Progenitor cell of endocrine pancreas (in vitro differentiated cells): ENCODE data around the gene TMEFF1. TPM values are rescaled to one million over a fixed set of nuclear protein-coding genes. Genes with fewer than 3 reads are reported as not detected.

Experiments used
- DNase-seq: peaks from one replicate; pipeline ENCODE4 v3.0.0; 2021; ENCODE audit warnings: low spot score; ENCODE audit not compliant: unreplicated experiment
- H3K27ac Mint-ChIP-seq: 2 replicates; pipeline ENCODE4 v1.8.0; 2021; ENCODE audit warnings: mild to moderate bottlenecking, moderate library complexity, mixed read lengths
- H3K27me3 Mint-ChIP-seq: 2 replicates; pipeline ENCODE4 v1.8.0; 2021; ENCODE audit warnings: mixed read lengths
- H3K36me3 Mint-ChIP-seq: 2 replicates; pipeline ENCODE4 v1.8.0; 2022; ENCODE audit warnings: mixed read lengths; ENCODE audit not compliant: insufficient read depth
- H3K4me1 Mint-ChIP-seq: 2 replicates; pipeline ENCODE4 v1.8.0; 2021; ENCODE audit warnings: low read depth, mixed read lengths
- H3K4me3 Mint-ChIP-seq: 2 replicates; pipeline ENCODE4 v1.8.0; 2021; ENCODE audit warnings: low read depth, mild to moderate bottlenecking, moderate library complexity, mixed read lengths
- H3K9me3 Mint-ChIP-seq: 2 replicates; pipeline ENCODE4 v1.8.0; 2021; ENCODE audit warnings: low read depth, mixed read lengths
- CTCF ChIP-seq: fragments of 200-600 bp; sonication (generic); IDR thresholded peaks from one replicate; pipeline ENCODE4 v1.5.0; 2021; ENCODE audit warnings: antibody characterized with exemption, mild to moderate bottlenecking; ENCODE audit not compliant: unreplicated experiment
- total RNA-seq: library from RNA; stranded (reverse); gene quantifications from 2 replicates; pipeline ENCODE4 v1.2.1, GENCODE V29; 2021

The TMEFF1 gene
- total RNA-seq, 1 donor from 2014 or later: 78.1 TPM

- TF ChIP-seq CTCF: no peak
- peaks cover 4% of the 10 kb centered on the region for H3K4me1 Mint-ChIP-seq
- H3K4me3 Mint-ChIP-seq: no peak overlapping the region
- H3K36me3 Mint-ChIP-seq: no peaks in the 10 kb centered on the region
- DNase-seq: no peak
- no peaks in the 10 kb centered on the region for H3K9me3 Mint-ChIP-seq
- no peaks in the 10 kb centered on the region for H3K27me3 Mint-ChIP-seq
- H3K27ac Mint-ChIP-seq: no peak overlapping the region
These were observed 7.7 kb upstream of the TMEFF1 start for GRCh38 chr9:100465274-100465673.

- DNase-seq: no peak
- Mint-ChIP-seq H3K4me1 (peaks cover 4% of the 10 kb centered on the region), H3K4me3 (no peak overlapping the region), H3K9me3 (no peaks in the 10 kb centered on the region), H3K36me3 (no peaks in the 10 kb centered on the region), H3K27me3 (no peaks in the 10 kb centered on the region), H3K27ac (no peak overlapping the region)
- TF ChIP-seq CTCF: no peak
These were observed 7.2 kb upstream of the TMEFF1 start for GRCh38 chr9:100465761-100466160.

GRCh38 chr9:100466171-100466828 lies 6.6 kb upstream of the TMEFF1 start:
- H3K4me3 Mint-ChIP-seq: no peak overlapping the region
- H3K27me3 Mint-ChIP-seq: no peaks in the 10 kb centered on the region
- no peaks in the 10 kb centered on the region for H3K36me3 Mint-ChIP-seq
- no peak for TF ChIP-seq CTCF
- H3K4me1 Mint-ChIP-seq: peaks cover 4% of the 10 kb centered on the region
- no peak overlapping the region for H3K27ac Mint-ChIP-seq
- H3K9me3 Mint-ChIP-seq: no peaks in the 10 kb centered on the region
- DNase-seq: no peak

- no peak overlapping the region for H3K27ac Mint-ChIP-seq
- H3K27me3 Mint-ChIP-seq: no peaks in the 10 kb centered on the region
- no peaks in the 10 kb centered on the region for H3K36me3 Mint-ChIP-seq
- H3K4me3 Mint-ChIP-seq: no peak overlapping the region
- H3K9me3 Mint-ChIP-seq: no peaks in the 10 kb centered on the region
- peaks cover 4% of the 10 kb centered on the region for H3K4me1 Mint-ChIP-seq
- DNase-seq: no peak
- no peak for TF ChIP-seq CTCF
These were observed 6.1 kb upstream of the TMEFF1 start for GRCh38 chr9:100466829-100467221.

- Mint-ChIP-seq H3K27me3 (no peaks in the 10 kb centered on the region), H3K36me3 (no peaks in the 10 kb centered on the region), H3K9me3 (no peaks in the 10 kb centered on the region), H3K4me3 (no peak overlapping the region), H3K27ac (no peak overlapping the region), H3K4me1 (peaks cover 7% of the 10 kb centered on the region)
- no peak for TF ChIP-seq CTCF
- DNase-seq: no peak
These were observed 4.9 kb upstream of the TMEFF1 start for GRCh38 chr9:100468041-100468440.
